GM12872 (cell line): ENCODE data around the gene RHBDF1.

Experiments
- TF ChIP-seq, protein P1 (sequence below): IDR thresholded peaks from 3 replicates; pipeline ENCODE4 v1.5.1; 2011; ENCODE audit warnings: low read depth, mild to moderate bottlenecking, low read length, moderate library complexity; ENCODE audit not compliant: insufficient read depth

RHBDF1 gene

DNA sequence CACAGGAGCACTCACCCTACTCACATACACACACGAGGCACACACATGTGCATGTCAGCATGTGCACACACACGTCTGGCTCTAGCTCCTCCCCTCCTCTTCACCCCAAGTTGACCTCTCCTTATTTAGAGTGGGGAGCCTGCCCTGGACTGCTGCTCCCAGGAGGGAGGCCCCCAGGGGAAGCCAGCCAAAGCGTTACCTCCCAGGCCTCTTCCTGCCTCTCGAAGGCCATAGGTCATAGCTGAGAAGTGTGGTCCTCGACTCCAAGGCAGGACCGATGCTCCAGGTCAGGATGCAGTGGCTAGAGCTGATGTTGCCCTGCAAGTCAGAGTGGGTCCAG lies 37.8 kb downstream of the RHBDF1 start:
- TF ChIP-seq, protein P1, sequence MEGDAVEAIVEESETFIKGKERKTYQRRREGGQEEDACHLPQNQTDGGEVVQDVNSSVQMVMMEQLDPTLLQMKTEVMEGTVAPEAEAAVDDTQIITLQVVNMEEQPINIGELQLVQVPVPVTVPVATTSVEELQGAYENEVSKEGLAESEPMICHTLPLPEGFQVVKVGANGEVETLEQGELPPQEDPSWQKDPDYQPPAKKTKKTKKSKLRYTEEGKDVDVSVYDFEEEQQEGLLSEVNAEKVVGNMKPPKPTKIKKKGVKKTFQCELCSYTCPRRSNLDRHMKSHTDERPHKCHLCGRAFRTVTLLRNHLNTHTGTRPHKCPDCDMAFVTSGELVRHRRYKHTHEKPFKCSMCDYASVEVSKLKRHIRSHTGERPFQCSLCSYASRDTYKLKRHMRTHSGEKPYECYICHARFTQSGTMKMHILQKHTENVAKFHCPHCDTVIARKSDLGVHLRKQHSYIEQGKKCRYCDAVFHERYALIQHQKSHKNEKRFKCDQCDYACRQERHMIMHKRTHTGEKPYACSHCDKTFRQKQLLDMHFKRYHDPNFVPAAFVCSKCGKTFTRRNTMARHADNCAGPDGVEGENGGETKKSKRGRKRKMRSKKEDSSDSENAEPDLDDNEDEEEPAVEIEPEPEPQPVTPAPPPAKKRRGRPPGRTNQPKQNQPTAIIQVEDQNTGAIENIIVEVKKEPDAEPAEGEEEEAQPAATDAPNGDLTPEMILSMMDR, result no peak

DNA sequence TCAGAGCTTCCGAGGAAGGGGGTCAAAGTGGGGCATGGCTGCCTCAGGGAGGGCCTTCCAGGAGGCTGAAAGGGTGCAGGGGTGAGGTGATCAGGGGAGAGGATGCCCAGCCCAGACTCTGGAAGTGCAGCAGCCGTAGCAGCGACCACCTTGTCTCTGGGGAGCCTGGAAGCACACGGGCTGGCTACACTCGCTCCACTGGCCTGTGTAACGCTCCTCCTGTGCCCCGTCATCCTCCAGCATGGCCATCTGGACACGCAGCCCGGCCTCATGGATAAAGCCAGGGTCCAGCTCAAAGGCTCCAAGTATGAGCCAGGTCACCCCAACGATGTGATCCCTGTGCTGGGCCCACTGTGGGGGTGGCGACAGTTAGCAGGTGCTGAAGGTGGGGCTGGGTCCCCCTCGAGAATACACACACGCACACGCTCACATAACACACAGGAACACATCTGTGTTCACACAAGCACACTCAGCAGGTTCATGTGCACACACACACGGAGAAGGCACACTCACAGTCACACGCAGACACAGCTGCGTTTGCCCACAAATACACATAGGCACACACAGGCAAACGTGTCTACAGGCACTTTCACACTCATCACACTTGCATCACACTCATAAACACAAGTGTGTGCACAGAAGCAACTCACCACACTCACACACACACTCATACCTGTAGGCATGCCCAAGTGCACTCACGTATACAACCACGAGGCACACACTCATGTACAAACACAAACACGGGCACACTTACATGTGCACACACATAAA lies 38.4 kb downstream of the RHBDF1 start:
- TF ChIP-seq, protein P1, result no peak

DNA sequence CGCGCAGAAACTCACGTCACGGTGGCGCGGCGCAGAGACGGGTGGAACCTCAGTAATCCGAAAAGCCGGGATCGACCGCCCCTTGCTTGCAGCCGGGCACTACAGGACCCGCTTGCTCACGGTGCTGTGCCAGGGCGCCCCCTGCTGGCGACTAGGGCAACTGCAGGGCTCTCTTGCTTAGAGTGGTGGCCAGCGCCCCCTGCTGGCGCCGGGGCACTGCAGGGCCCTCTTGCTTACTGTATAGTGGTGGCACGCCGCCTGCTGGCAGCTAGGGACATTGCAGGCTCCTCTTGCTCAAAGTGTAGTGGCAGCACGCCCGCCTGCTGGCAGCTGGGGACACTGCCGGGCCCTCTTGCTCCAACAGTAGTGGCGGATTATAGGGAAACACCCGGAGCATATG lies 61.7 kb downstream of the RHBDF1 start:
- TF ChIP-seq, protein P1, result peak; percentile 70

DNA sequence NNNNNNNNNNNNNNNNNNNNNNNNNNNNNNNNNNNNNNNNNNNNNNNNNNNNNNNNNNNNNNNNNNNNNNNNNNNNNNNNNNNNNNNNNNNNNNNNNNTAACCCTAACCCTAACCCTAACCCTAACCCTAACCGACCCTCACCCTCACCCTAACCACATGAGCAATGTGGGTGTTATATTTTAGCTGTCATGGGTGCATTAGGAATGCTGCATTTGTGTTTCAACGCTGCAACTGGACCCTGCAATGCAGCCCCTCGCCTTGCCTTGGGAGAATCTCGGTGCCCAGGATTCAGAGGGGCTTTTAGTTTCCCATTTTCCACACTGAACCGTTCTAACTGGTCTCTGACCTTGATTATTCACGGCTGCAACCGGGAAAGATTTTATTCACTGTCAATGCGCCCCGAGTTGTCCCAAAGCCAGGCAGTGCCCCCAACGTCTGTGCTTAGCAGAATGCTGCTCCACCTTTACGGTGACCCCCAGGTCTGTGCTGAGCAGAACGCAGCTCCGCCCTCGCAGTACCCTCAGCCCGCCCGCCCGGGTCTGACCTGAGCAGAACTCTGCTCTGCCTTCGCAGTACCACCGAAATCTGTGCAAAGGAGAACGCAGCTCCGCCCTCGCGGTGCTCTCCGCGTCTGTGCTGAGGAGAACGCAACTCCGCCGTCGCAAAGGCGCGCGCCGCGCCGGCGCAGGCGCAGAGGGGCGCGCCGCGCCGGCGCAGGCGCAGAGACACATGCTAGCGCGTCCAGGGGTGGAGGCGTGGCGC lies 62.3 kb downstream of the RHBDF1 start:
- TF ChIP-seq, protein P1, result no peak
